GM12801 (cell line): ENCODE results near the gene C6orf58.

Source experiments
- CTCF ChIP-seq: IDR thresholded peaks from one replicate; pipeline ENCODE4 v1.5.1; 2011; ENCODE audit warnings: control low read depth; ENCODE audit not compliant: insufficient read length; ENCODE audit errors: extremely low read depth

Gene C6orf58

GRCh38 chr6:127589135-127589534, 12.2 kb downstream of the C6orf58 start:
- no peak for TF ChIP-seq CTCF

- TF ChIP-seq CTCF, result no peak
Observed at GRCh38 chr6:127590344-127590743, 13.4 kb downstream of the C6orf58 start.

- TF ChIP-seq CTCF, result no peak
Observed at GRCh38 chr6:127592964-127593363, 16.0 kb downstream of the C6orf58 start.

GRCh38 chr6:127606131-127606562, 29.2 kb downstream of the C6orf58 start:
- no peak for TF ChIP-seq CTCF

GRCh38 chr6:127608554-127609270, 31.7 kb downstream of the C6orf58 start:
- TF ChIP-seq CTCF, result no peak

- TF ChIP-seq CTCF, result no peak
Observed at GRCh38 chr6:127618729-127619128, 41.8 kb downstream of the C6orf58 start.

- no peak for TF ChIP-seq CTCF
Observed at GRCh38 chr6:127630800-127631199, 53.8 kb downstream of the C6orf58 start.

- TF ChIP-seq CTCF, result no peak
Observed at GRCh38 chr6:127634178-127634577, 57.2 kb downstream of the C6orf58 start.
